Fibroblast of lung (primary cell): ENCODE results near the gene EPHB2.

ENCODE experiments used
- EZH2 ChIP-seq: IDR thresholded peaks from 2 replicates; pipeline ENCODE4 v1.5.1; 2012; ENCODE audit warnings: low read length, control low read depth, mild to moderate bottlenecking; ENCODE audit errors: missing control alignments
- TF ChIP-seq, protein P1 (sequence below), 2 donors: IDR thresholded peaks in 1 of 2; conservative IDR thresholded peaks in 1 of 2; 1 replicate in 1 of 2; 2 replicates in 1 of 2; pipeline ENCODE4 v1.5.1; 2011 to 2012; ENCODE audit warnings: low read length in 2 of 2, control low read depth in 1 of 2, inconsistent platforms in 1 of 2, low read depth in 1 of 2, mild to moderate bottlenecking in 1 of 2

DNA sequence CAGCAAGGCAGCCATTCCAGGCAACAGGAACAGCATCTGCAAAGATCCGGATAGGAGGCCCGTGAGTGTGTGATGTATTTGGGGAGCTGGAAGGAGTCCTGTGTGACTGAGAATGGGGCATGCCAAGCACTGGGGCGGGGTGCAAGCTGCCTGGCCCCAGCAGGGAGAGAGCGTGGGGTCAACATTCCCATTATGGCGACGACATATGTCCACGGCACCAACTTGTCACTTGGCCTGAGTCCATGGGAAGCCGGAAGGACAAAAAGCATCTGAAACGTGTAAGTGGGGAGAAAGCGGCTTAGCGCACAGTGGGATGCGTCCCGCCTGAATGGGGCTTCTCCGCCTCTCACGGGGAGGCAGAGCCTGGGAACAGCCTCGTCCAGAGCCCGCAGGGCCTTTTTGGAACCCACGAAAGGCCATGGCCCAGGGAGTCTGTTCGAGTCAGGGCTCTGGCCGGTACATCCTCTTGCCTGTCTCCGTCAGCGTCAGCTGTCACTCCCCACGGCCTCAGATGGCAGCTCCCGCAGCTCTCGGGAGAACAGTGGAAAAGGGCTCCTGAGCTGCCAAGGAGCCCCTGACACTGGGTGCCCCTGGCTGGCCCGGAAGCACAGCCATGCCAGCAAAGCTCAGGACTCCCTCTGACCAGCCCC is 12.4 kb downstream of the EPHB2 start:
- TF ChIP-seq, protein P1, sequence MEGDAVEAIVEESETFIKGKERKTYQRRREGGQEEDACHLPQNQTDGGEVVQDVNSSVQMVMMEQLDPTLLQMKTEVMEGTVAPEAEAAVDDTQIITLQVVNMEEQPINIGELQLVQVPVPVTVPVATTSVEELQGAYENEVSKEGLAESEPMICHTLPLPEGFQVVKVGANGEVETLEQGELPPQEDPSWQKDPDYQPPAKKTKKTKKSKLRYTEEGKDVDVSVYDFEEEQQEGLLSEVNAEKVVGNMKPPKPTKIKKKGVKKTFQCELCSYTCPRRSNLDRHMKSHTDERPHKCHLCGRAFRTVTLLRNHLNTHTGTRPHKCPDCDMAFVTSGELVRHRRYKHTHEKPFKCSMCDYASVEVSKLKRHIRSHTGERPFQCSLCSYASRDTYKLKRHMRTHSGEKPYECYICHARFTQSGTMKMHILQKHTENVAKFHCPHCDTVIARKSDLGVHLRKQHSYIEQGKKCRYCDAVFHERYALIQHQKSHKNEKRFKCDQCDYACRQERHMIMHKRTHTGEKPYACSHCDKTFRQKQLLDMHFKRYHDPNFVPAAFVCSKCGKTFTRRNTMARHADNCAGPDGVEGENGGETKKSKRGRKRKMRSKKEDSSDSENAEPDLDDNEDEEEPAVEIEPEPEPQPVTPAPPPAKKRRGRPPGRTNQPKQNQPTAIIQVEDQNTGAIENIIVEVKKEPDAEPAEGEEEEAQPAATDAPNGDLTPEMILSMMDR (conservative IDR thresholded peaks at IDR 0.05 in 1 of 2, IDR thresholded peaks at IDR 0.05 in 1 of 2; ENCODE audit: low read depth in 1 of 2, low read length in 2 of 2), result no peak
- TF ChIP-seq EZH2, result no peak
